ENCODE measurements around the gene ST8SIA2. TPM values are rescaled to one million over a fixed set of nuclear protein-coding genes. Genes with fewer than 3 reads are reported as not detected.

The ST8SIA2 gene
- total RNA-seq, 2 donors from 2014 or later: not detected

DNA sequence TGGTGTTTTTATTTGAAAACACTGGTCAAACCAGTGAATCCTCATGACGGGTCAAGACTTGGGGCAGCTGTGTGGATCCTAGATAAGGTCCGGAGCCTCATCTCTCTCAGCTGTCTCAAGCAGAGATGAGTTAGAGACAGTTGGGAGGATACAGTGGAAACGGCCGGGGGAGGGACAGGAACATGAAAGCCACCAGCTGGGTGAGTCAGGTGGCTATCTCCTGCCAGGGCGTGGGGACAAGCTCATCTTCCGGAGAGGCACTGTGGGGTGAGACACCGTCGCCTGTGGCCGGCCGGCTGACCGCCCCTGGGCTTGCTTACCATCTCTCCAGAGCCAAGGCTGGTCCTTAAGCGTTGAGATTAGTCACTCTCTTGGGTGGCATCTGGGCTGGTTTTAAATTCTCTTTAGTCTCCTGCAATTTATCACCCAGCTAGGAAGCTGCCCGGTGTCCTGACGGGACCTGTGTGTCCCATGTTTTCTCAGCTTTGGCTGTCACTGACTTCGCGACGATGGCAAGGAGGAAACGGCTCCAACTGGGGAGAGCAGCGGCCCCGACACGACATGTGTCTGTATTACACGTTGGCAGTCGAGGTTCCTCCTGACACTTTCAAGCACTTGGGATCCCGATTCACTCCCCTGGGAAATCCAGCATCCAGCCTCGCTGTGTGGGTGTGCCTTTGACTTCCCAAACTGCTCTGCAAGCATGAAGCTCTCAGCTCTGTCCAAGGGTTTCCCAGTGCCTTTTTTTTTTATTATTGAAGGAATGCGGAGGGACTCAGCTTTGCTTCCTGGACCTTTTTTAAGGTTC is 7.5 kb downstream of the ST8SIA2 start:
- DNase-seq: no peak

DNA sequence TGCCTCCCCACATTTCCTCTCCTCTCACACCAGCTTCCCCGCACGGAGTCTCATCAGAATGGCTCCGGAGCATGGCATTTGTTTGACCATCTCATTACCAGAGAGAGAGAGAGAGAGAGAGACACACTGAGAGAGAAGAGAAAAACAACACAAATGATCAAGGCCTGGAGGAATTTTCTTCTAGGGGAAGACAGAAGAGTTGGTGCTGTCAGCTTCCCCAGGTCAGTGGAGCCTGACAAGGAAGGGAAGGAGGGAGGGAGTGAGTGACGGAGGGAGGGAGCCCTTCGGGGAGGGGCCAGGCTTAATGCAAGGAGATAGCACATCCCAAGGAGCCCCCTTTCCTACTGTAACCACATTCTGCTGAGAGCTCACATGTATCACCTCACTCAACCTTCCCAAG is 9.1 kb downstream of the ST8SIA2 start:
- TF ChIP-seq, protein P1, sequence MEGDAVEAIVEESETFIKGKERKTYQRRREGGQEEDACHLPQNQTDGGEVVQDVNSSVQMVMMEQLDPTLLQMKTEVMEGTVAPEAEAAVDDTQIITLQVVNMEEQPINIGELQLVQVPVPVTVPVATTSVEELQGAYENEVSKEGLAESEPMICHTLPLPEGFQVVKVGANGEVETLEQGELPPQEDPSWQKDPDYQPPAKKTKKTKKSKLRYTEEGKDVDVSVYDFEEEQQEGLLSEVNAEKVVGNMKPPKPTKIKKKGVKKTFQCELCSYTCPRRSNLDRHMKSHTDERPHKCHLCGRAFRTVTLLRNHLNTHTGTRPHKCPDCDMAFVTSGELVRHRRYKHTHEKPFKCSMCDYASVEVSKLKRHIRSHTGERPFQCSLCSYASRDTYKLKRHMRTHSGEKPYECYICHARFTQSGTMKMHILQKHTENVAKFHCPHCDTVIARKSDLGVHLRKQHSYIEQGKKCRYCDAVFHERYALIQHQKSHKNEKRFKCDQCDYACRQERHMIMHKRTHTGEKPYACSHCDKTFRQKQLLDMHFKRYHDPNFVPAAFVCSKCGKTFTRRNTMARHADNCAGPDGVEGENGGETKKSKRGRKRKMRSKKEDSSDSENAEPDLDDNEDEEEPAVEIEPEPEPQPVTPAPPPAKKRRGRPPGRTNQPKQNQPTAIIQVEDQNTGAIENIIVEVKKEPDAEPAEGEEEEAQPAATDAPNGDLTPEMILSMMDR (IDR thresholded peaks at IDR 0.05): no peak
- no peak for TF ChIP-seq POLR2A (IDR thresholded peaks at IDR 0.05)
- Histone ChIP-seq H3K36me3 (replicated peaks in 1 of 2; ENCODE audit: insufficient read depth in 1 of 2, low read depth in 2 of 2) (no peaks in the 10 kb centered on the region), H3K9me3 (no peaks in the 10 kb centered on the region), H3K4me3 (no peak overlapping the region), H3K4me1 (no peaks in the 10 kb centered on the region), H3K27me3 (no peaks in the 10 kb centered on the region), H3K27ac (no peak overlapping the region)
- WGBS, 2 donors: 42 to 49% methylated on average over 5 of the region's 5 CpGs
- DNase-seq (no peak), ATAC-seq (no peak)
- intact Hi-C loops (cut with DNase I): no loop called here

More for the DNA sequence above, 7.5 kb downstream of the ST8SIA2 start:
- intact Hi-C loops (cut with DNase I): no loop called here
- Histone ChIP-seq H3K27ac (no peak overlapping the region), H3K4me1 (no peaks in the 10 kb centered on the region), H3K27me3 (no peaks in the 10 kb centered on the region), H3K36me3 (replicated peaks in 1 of 2; ENCODE audit: insufficient read depth in 1 of 2, low read depth in 2 of 2) (no peaks in the 10 kb centered on the region), H3K9me3 (no peaks in the 10 kb centered on the region), H3K4me3 (no peak overlapping the region)
- TF ChIP-seq, protein P1 (IDR thresholded peaks at IDR 0.05): no peak
- no peak for TF ChIP-seq POLR2A (IDR thresholded peaks at IDR 0.05)
- no peak for ATAC-seq
- 58 to 64% methylated on average over 25 to 26 of the region's 26 CpGs for WGBS, 2 donors

DNA sequence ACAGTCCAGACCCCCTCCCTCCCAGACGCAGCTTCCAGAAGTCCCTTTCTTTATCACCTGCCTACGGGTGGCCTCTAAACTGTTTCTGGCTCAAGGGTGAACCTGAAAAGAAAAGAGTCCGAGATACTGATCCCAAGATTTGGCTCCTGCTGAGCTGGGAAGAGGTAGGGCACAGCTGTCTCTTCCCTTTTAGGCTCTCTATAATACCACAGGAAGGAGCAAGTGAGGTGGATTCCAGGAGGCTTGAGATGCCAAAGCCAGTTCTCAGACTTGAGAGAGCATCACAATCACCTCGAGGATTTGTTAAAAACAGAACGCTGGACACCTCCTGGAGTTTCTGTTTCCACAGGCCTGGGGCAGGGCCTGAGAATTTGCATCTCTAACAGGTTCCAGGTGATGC is 12.3 kb downstream of the ST8SIA2 start:
- intact Hi-C loops (cut with DNase I): no loop called here

DNA sequence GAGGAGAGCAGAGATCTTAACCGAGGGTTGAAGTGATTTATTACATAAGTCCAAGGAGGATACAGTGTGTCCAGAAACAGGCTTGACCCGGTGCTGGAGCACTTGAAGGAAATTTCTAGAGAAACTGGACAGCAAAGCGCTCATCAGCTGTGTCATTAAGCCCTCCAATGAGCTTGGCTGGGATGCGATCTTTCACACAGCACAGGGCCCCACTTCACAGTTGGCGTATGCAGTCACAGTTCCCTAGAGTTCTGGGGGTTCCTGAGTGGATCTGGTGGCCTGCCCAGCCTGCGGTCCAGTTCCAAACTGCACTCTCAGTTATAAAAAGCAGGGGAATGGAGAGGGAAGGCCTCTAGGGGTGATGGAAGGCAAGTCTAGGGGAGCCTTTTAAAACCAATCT is 13.6 kb downstream of the ST8SIA2 start:
- DNase-seq (no peak), ATAC-seq (no peak)
- 81 to 84% methylated on average over 6 of the region's 6 CpGs for WGBS, 2 donors
- intact Hi-C loops (cut with DNase I): no loop called here
- no peak overlapping the region for H3K4me3 ChIP-seq
- H3K27me3 ChIP-seq: no peaks in the 10 kb centered on the region
- H3K27ac ChIP-seq: no peak overlapping the region
- H3K9me3 ChIP-seq: no peaks in the 10 kb centered on the region
- TF ChIP-seq POLR2A (IDR thresholded peaks at IDR 0.05): no peak
- TF ChIP-seq, protein P1 (IDR thresholded peaks at IDR 0.05): no peak
- no peaks in the 10 kb centered on the region for H3K36me3 ChIP-seq (replicated peaks in 1 of 2; ENCODE audit: insufficient read depth in 1 of 2, low read depth in 2 of 2)
- no peaks in the 10 kb centered on the region for H3K4me1 ChIP-seq

More for the DNA sequence above, 12.3 kb downstream of the ST8SIA2 start:
- Histone ChIP-seq H3K9me3 (no peaks in the 10 kb centered on the region), H3K4me3 (no peak overlapping the region), H3K27ac (no peak overlapping the region), H3K4me1 (no peaks in the 10 kb centered on the region), H3K36me3 (replicated peaks in 1 of 2; ENCODE audit: insufficient read depth in 1 of 2, low read depth in 2 of 2) (no peaks in the 10 kb centered on the region), H3K27me3 (no peaks in the 10 kb centered on the region)
- ATAC-seq (no peak), DNase-seq (no peak)
- TF ChIP-seq, protein P1 (IDR thresholded peaks at IDR 0.05): no peak
- no peak for TF ChIP-seq POLR2A (IDR thresholded peaks at IDR 0.05)
- 59 to 63% methylated on average over 5 of the region's 5 CpGs for WGBS, 2 donors

DNA sequence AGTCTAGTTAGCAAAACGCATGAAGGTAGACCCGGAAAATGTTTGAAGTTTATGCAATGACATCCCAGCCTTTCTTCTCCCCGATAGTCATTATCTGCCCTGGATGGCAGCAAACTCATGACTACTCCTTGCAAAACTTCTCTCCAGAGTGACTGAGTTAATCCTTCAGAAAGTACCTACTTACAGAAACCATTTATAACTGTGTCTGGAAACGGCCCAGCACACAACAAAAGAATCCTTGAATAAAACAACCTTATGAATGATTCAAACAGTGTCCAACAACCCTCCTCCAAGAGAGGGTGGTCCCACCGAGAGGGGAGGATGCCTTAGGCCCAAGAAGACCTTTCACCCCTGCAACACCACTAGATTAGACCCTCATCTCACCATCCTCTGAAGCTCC is 14.2 kb downstream of the ST8SIA2 start:
- 59 to 61% methylated on average over 5 of the region's 5 CpGs for WGBS, 2 donors
- intact Hi-C loops (cut with DNase I): no loop called here
- H3K4me1 ChIP-seq: no peaks in the 10 kb centered on the region
- ATAC-seq (no peak), DNase-seq (no peak)
- no peak overlapping the region for H3K4me3 ChIP-seq
- H3K36me3 ChIP-seq (replicated peaks in 1 of 2; ENCODE audit: insufficient read depth in 1 of 2, low read depth in 2 of 2): no peaks in the 10 kb centered on the region
- TF ChIP-seq POLR2A (IDR thresholded peaks at IDR 0.05): no peak
- TF ChIP-seq, protein P1 (IDR thresholded peaks at IDR 0.05): no peak
- peaks cover 0 to 3% of the 10 kb centered on the region in 2 donors for H3K27me3 ChIP-seq
- no peak overlapping the region for H3K27ac ChIP-seq
- H3K9me3 ChIP-seq: no peaks in the 10 kb centered on the region
